HEK293 (cell line): Measurements from ENCODE around the gene INO80B.

Experiments used
- BCL11B ChIP-seq: fragments of 450-650 bp; formaldehyde crosslinking; IDR thresholded peaks from 2 replicates; pipeline ENCODE4 v1.5.1; 2016; ENCODE audit warnings: low read depth, missing biosample characterization, missing genetic modification characterization
- FEZF1 ChIP-seq: fragments of 450-650 bp; formaldehyde crosslinking; IDR thresholded peaks from 2 replicates; pipeline ENCODE4 v1.5.1; 2016; ENCODE audit warnings: missing biosample characterization, missing genetic modification characterization
- KLF9 ChIP-seq: fragments of 450-650 bp; formaldehyde crosslinking; IDR thresholded peaks from 2 replicates; pipeline ENCODE4 v1.5.1; 2016; ENCODE audit warnings: missing biosample characterization, missing genetic modification characterization, low read depth
- REPIN1 ChIP-seq: fragments of 450-650 bp; formaldehyde crosslinking; IDR thresholded peaks from 2 replicates; pipeline ENCODE4 v1.5.1; 2017; ENCODE audit warnings: missing biosample characterization, missing genetic modification characterization, low read depth
- SALL2 ChIP-seq: fragments of 450-650 bp; formaldehyde crosslinking; IDR thresholded peaks from 2 replicates; pipeline ENCODE4 v1.5.0; 2017; ENCODE audit warnings: missing biosample characterization, mild to moderate bottlenecking, missing genetic modification characterization, borderline replicate concordance
- SP3 ChIP-seq: fragments of 450-650 bp; formaldehyde crosslinking; IDR thresholded peaks from 2 replicates; pipeline ENCODE4 v1.5.1; 2016; ENCODE audit warnings: missing biosample characterization, missing genetic modification characterization
- ZBTB20 ChIP-seq: fragments of 450-650 bp; formaldehyde crosslinking; IDR thresholded peaks from 2 replicates; pipeline ENCODE4 v1.5.1; 2016; ENCODE audit warnings: missing biosample characterization, missing genetic modification characterization
- ZFP37 ChIP-seq: fragments of 450-650 bp; formaldehyde crosslinking; IDR thresholded peaks from 2 replicates; pipeline ENCODE4 v1.5.1; 2016; ENCODE audit warnings: missing biosample characterization, missing genetic modification characterization
- ZNF155 ChIP-seq: fragments of 450-650 bp; formaldehyde crosslinking; IDR thresholded peaks from 2 replicates; pipeline ENCODE4 v1.5.1; 2016; ENCODE audit warnings: missing biosample characterization, missing genetic modification characterization
- ZNF175 ChIP-seq: fragments of 450-650 bp; formaldehyde crosslinking; IDR thresholded peaks from 2 replicates; pipeline ENCODE4 v1.5.1; 2016; ENCODE audit warnings: missing biosample characterization, missing genetic modification characterization
- ZNF184 ChIP-seq: fragments of 450-650 bp; IDR thresholded peaks from 2 replicates; pipeline ENCODE4 v1.5.1; 2018; ENCODE audit warnings: missing biosample characterization, mild to moderate bottlenecking, missing genetic modification characterization
- ZNF23 ChIP-seq: fragments of 450-650 bp; formaldehyde crosslinking; IDR thresholded peaks from 2 replicates; pipeline ENCODE4 v1.5.1; 2016; ENCODE audit warnings: missing biosample characterization, missing genetic modification characterization, borderline replicate concordance
- ZNF394 ChIP-seq: fragments of 450-650 bp; formaldehyde crosslinking; IDR thresholded peaks from 2 replicates; pipeline ENCODE4 v1.5.1; 2016; ENCODE audit warnings: missing biosample characterization, missing genetic modification characterization, mild to moderate bottlenecking, moderate library complexity, borderline replicate concordance
- ZNF426 ChIP-seq: fragments of 450-650 bp; formaldehyde crosslinking; IDR thresholded peaks from 2 replicates; pipeline ENCODE4 v1.5.1; 2017; ENCODE audit warnings: missing biosample characterization, missing genetic modification characterization, mild to moderate bottlenecking, inconsistent platforms, moderate library complexity
- ZNF544 ChIP-seq: fragments of 450-650 bp; formaldehyde crosslinking; IDR thresholded peaks from 2 replicates; pipeline ENCODE4 v1.5.0; 2017; ENCODE audit warnings: missing biosample characterization, missing genetic modification characterization
- ZNF629 ChIP-seq: fragments of 450-650 bp; formaldehyde crosslinking; IDR thresholded peaks from 2 replicates; pipeline ENCODE4 v1.5.1; 2017; ENCODE audit warnings: missing biosample characterization, missing genetic modification characterization
- ZNF830 ChIP-seq: fragments of 450-650 bp; IDR thresholded peaks from 2 replicates; pipeline ENCODE4 v1.5.0; 2018; ENCODE audit warnings: missing biosample characterization, missing genetic modification characterization, low read depth, mild to moderate bottlenecking, moderate library complexity
- TF ChIP-seq, protein P1 (sequence below): fragments of 450-650 bp; formaldehyde crosslinking; IDR thresholded peaks from 2 replicates; pipeline ENCODE4 v1.5.1; 2016; ENCODE audit warnings: missing biosample characterization, missing genetic modification characterization, low read depth
- TF ChIP-seq, protein P2 (sequence below): fragments of 450-650 bp; formaldehyde crosslinking; IDR thresholded peaks from 2 replicates; pipeline ENCODE4 v1.5.1; 2016; ENCODE audit warnings: missing biosample characterization, missing genetic modification characterization, borderline replicate concordance
- TF ChIP-seq, protein P3 (sequence below): fragments of 450-650 bp; formaldehyde crosslinking; IDR thresholded peaks from 2 replicates; pipeline ENCODE4 v1.5.1; 2016; ENCODE audit warnings: missing biosample characterization, missing genetic modification characterization
- TF ChIP-seq, protein P4 (sequence below): fragments of 450-650 bp; formaldehyde crosslinking; IDR thresholded peaks from 2 replicates; pipeline ENCODE4 v1.5.1; 2016; ENCODE audit warnings: missing biosample characterization, missing genetic modification characterization, low read depth
- TF ChIP-seq, protein P5 (sequence below): fragments of 450-650 bp; formaldehyde crosslinking; IDR thresholded peaks from 2 replicates; pipeline ENCODE4 v1.5.1; 2016; ENCODE audit warnings: missing biosample characterization, missing genetic modification characterization, borderline replicate concordance
- TF ChIP-seq, protein P6 (sequence below): fragments of 450-650 bp; formaldehyde crosslinking; IDR thresholded peaks from 2 replicates; pipeline ENCODE4 v1.5.1; 2016; ENCODE audit warnings: missing biosample characterization, missing genetic modification characterization

The INO80B gene

DNA sequence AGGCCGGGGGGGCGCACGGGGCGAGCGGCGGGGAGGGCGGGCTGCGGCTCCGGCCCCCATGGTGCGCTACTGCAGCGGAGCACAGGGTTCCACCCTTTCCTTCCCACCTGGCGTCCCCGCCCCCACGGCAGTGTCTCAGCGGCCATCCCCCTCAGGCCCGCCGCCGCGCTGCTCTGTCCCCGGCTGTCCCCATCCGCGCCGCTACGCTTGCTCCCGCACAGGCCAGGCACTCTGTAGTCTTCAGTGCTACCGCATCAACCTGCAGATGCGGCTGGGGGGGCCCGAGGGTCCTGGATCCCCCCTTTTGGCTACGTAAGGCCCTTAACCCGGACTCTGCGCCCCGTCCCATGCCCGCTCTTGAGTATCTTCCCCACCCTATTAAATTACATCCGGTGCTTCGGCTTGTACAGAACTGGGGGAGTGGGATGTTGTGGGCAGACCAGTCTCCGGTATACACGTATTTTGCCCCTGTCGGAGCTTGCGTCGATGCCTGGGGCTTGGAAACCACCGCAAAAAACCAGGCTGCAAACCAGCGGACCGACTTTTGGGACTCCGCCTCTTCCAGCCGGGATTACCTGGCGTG, 2.8 kb downstream of the INO80B start (continued):
- TF ChIP-seq, protein P1, sequence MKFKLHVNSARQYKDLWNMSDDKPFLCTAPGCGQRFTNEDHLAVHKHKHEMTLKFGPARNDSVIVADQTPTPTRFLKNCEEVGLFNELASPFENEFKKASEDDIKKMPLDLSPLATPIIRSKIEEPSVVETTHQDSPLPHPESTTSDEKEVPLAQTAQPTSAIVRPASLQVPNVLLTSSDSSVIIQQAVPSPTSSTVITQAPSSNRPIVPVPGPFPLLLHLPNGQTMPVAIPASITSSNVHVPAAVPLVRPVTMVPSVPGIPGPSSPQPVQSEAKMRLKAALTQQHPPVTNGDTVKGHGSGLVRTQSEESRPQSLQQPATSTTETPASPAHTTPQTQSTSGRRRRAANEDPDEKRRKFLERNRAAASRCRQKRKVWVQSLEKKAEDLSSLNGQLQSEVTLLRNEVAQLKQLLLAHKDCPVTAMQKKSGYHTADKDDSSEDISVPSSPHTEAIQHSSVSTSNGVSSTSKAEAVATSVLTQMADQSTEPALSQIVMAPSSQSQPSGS, result no peak
- TF ChIP-seq ZBTB20 (peak; percentile 83), ZNF629 (tag by site-specific recombination) (peak; percentile 94; the same call in 1 of the 2 replicates), SP3 (tag by site-specific recombination) (peak; percentile 36), ZNF426 (tag by site-specific recombination) (no peak), BCL11B (tag by site-specific recombination) (no peak), ZFP37 (tag by site-specific recombination) (peak; percentile 68; the same call in 1 of the 2 replicates), ZNF155 (tag by site-specific recombination) (no peak), ZNF394 (0 out of 2 replicates have a peak, but pooled peaks have one; percentile 9), FEZF1 (tag by site-specific recombination) (peak; percentile 80), KLF9 (tag by site-specific recombination) (peak; percentile 87), ZNF175 (tag by site-specific recombination) (no peak), ZNF830 (no peak), ZNF544 (tag by site-specific recombination) (no peak), ZNF23 (no peak), REPIN1 (no peak), SALL2 (tag by site-specific recombination) (no peak), ZNF184 (tag by site-specific recombination) (no peak)
- TF ChIP-seq, protein P2, sequence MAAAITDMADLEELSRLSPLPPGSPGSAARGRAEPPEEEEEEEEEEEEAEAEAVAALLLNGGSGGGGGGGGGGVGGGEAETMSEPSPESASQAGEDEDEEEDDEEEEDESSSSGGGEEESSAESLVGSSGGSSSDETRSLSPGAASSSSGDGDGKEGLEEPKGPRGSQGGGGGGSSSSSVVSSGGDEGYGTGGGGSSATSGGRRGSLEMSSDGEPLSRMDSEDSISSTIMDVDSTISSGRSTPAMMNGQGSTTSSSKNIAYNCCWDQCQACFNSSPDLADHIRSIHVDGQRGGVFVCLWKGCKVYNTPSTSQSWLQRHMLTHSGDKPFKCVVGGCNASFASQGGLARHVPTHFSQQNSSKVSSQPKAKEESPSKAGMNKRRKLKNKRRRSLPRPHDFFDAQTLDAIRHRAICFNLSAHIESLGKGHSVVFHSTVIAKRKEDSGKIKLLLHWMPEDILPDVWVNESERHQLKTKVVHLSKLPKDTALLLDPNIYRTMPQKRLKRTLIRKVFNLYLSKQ (tag by site-specific recombination), result no peak
- TF ChIP-seq, protein P3, sequence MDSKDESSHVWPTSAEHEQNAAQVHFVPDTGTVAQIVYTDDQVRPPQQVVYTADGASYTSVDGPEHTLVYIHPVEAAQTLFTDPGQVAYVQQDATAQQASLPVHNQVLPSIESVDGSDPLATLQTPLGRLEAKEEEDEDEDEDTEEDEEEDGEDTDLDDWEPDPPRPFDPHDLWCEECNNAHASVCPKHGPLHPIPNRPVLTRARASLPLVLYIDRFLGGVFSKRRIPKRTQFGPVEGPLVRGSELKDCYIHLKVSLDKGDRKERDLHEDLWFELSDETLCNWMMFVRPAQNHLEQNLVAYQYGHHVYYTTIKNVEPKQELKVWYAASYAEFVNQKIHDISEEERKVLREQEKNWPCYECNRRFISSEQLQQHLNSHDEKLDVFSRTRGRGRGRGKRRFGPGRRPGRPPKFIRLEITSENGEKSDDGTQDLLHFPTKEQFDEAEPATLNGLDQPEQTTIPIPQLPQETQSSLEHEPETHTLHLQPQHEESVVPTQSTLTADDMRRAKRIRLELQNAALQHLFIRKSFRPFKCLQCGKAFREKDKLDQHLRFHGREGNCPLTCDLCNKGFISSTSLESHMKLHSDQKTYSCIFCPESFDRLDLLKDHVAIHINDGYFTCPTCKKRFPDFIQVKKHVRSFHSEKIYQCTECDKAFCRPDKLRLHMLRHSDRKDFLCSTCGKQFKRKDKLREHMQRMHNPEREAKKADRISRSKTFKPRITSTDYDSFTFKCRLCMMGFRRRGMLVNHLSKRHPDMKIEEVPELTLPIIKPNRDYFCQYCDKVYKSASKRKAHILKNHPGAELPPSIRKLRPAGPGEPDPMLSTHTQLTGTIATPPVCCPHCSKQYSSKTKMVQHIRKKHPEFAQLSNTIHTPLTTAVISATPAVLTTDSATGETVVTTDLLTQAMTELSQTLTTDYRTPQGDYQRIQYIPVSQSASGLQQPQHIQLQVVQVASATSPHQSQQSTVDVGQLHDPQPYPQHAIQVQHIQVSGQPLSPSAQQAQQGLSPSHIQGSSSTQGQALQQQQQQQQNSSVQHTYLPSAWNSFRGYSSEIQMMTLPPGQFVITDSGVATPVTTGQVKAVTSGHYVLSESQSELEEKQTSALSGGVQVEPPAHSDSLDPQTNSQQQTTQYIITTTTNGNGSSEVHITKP, result 0 out of 2 replicates have a peak, but pooled peaks have one; percentile 17
- TF ChIP-seq, protein P4, sequence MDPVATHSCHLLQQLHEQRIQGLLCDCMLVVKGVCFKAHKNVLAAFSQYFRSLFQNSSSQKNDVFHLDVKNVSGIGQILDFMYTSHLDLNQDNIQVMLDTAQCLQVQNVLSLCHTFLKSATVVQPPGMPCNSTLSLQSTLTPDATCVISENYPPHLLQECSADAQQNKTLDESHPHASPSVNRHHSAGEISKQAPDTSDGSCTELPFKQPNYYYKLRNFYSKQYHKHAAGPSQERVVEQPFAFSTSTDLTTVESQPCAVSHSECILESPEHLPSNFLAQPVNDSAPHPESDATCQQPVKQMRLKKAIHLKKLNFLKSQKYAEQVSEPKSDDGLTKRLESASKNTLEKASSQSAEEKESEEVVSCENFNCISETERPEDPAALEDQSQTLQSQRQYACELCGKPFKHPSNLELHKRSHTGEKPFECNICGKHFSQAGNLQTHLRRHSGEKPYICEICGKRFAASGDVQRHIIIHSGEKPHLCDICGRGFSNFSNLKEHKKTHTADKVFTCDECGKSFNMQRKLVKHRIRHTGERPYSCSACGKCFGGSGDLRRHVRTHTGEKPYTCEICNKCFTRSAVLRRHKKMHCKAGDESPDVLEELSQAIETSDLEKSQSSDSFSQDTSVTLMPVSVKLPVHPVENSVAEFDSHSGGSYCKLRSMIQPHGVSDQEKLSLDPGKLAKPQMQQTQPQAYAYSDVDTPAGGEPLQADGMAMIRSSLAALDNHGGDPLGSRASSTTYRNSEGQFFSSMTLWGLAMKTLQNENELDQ (tag by site-specific recombination), result no peak
- TF ChIP-seq, protein P5, sequence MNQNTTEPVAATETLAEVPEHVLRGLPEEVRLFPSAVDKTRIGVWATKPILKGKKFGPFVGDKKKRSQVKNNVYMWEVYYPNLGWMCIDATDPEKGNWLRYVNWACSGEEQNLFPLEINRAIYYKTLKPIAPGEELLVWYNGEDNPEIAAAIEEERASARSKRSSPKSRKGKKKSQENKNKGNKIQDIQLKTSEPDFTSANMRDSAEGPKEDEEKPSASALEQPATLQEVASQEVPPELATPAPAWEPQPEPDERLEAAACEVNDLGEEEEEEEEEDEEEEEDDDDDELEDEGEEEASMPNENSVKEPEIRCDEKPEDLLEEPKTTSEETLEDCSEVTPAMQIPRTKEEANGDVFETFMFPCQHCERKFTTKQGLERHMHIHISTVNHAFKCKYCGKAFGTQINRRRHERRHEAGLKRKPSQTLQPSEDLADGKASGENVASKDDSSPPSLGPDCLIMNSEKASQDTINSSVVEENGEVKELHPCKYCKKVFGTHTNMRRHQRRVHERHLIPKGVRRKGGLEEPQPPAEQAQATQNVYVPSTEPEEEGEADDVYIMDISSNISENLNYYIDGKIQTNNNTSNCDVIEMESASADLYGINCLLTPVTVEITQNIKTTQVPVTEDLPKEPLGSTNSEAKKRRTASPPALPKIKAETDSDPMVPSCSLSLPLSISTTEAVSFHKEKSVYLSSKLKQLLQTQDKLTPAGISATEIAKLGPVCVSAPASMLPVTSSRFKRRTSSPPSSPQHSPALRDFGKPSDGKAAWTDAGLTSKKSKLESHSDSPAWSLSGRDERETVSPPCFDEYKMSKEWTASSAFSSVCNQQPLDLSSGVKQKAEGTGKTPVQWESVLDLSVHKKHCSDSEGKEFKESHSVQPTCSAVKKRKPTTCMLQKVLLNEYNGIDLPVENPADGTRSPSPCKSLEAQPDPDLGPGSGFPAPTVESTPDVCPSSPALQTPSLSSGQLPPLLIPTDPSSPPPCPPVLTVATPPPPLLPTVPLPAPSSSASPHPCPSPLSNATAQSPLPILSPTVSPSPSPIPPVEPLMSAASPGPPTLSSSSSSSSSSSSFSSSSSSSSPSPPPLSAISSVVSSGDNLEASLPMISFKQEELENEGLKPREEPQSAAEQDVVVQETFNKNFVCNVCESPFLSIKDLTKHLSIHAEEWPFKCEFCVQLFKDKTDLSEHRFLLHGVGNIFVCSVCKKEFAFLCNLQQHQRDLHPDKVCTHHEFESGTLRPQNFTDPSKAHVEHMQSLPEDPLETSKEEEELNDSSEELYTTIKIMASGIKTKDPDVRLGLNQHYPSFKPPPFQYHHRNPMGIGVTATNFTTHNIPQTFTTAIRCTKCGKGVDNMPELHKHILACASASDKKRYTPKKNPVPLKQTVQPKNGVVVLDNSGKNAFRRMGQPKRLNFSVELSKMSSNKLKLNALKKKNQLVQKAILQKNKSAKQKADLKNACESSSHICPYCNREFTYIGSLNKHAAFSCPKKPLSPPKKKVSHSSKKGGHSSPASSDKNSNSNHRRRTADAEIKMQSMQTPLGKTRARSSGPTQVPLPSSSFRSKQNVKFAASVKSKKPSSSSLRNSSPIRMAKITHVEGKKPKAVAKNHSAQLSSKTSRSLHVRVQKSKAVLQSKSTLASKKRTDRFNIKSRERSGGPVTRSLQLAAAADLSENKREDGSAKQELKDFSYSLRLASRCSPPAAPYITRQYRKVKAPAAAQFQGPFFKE (tag by site-specific recombination), result no peak
- TF ChIP-seq, protein P6, sequence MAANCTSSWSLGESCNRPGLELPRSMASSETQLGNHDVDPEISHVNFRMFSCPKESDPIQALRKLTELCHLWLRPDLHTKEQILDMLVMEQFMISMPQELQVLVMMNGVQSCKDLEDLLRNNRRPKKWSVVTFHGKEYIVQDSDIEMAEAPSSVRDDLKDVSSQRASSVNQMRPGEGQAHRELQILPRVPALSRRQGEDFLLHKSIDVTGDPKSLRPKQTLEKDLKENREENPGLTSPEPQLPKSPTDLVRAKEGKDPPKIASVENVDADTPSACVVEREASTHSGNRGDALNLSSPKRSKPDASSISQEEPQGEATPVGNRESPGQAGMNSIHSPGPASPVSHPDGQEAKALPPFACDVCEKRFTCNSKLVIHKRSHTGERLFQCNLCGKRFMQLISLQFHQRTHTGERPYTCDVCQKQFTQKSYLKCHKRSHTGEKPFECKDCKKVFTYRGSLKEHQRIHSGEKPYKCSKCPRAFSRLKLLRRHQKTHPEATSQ (tag by site-specific recombination), result no peak; the same call in 1 of the 2 replicates
